Measurements from ENCODE around the gene CYB5D1. TPM values are rescaled to one million over a fixed set of nuclear protein-coding genes. Genes with fewer than 3 reads are reported as not detected.
A peak's percentile ranks its signal among the peaks of the same experiment; 100 is the strongest.

The CYB5D1 gene
- total RNA-seq, 1 experiment from 2014 or later = 18.2 TPM

DNA sequence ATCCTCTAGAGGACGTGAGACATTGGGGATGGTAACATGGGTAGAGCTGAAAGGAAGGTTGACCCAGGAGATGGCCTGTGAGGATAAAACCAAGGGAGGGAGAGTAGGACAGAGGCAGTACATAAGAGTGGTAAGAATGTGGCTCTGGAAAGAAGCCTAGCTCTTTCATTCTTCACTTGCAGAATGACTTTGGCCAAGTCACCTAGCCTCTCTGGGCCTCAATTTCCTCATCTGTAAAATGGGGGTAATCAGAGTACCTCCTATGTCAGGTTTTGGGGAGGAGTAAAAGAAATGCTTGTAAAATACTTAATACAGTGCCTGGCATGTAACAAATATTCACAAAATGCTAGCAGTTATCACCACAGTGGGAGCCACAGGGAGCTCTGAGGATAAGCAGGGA, 16.9 kb upstream of the CYB5D1 start:
- H3K9me3 ChIP-seq = no peaks in the 10 kb centered on the region
- no peaks in the 10 kb centered on the region for H3K27me3 ChIP-seq
- DNase-seq = no peak
- peaks cover 18% of the 10 kb centered on the region for H3K36me3 ChIP-seq
- H3K4me3 ChIP-seq = no peak overlapping the region; the same call in 1 of the 2 replicates

GRCh38 chr17:7841396-7841914, 16.3 kb upstream of the CYB5D1 start:
- peak overlapping the region; percentile 78 for H3K4me3 ChIP-seq
- peak; percentile 95 for DNase-seq
- H3K9me3 ChIP-seq = no peaks in the 10 kb centered on the region
- no peaks in the 10 kb centered on the region for H3K27me3 ChIP-seq
- H3K36me3 ChIP-seq = peaks cover 20% of the 10 kb centered on the region

DNA sequence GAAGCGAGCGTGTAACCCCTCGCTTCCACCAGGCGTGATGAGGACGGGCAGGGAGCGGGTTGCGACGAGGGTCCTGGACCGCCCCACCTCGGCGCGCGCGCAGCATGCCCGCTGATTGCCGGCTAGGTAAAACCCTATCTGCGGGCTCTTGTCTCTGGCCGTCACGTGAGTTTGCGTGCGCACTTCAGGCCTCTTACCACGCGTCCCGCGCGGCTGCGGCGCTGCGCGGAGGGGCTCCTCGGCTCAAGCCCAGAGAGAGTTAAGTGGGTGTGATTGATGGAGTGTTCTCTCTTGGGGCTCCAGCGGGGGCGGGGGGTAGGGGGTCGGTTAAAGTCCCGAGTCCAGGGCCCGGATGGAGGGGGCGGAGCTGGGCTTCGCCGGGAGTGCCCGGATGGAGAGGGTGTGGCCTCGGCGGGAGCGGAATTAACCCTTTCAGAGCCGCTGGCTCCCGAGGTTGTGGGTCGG, 15.9 kb upstream of the CYB5D1 start:
- Histone ChIP-seq H3K36me3 (peaks cover 23% of the 10 kb centered on the region), H3K27me3 (no peaks in the 10 kb centered on the region), H3K9me3 (no peaks in the 10 kb centered on the region), H3K4me3 (peak overlapping the region; percentile 78)
- DNase-seq = peak; percentile 85

- Histone ChIP-seq H3K27me3 (no peaks in the 10 kb centered on the region), H3K9me3 (no peaks in the 10 kb centered on the region), H3K36me3 (peaks cover 26% of the 10 kb centered on the region), H3K4me3 (peak overlapping the region; percentile 78)
- DNase-seq = peak; percentile 91
Observed at GRCh38 chr17:7842380-7843256, 15.2 kb upstream of the CYB5D1 start.

GRCh38 chr17:7843257-7843535, 14.6 kb upstream of the CYB5D1 start:
- Histone ChIP-seq H3K36me3 (peaks cover 29% of the 10 kb centered on the region), H3K27me3 (no peaks in the 10 kb centered on the region), H3K4me3 (peak overlapping the region; percentile 78), H3K9me3 (no peaks in the 10 kb centered on the region)
- no peak for DNase-seq

- no peaks in the 10 kb centered on the region for H3K27me3 ChIP-seq
- peak overlapping the region; percentile 78 for H3K4me3 ChIP-seq
- H3K36me3 ChIP-seq = peaks cover 31% of the 10 kb centered on the region
- no peaks in the 10 kb centered on the region for H3K9me3 ChIP-seq
- DNase-seq = peak; percentile 86
Observed at GRCh38 chr17:7843536-7844291, 14.1 kb upstream of the CYB5D1 start.

- no peaks in the 10 kb centered on the region for H3K9me3 ChIP-seq
- no peaks in the 10 kb centered on the region for H3K27me3 ChIP-seq
- peak overlapping the region; percentile 78 for H3K4me3 ChIP-seq
- peaks cover 37% of the 10 kb centered on the region for H3K36me3 ChIP-seq
- peak; percentile 96 for DNase-seq
Observed at GRCh38 chr17:7844292-7845154, 13.3 kb upstream of the CYB5D1 start.

GRCh38 chr17:7845359-7846062, 12.3 kb upstream of the CYB5D1 start:
- no peak for DNase-seq
- Histone ChIP-seq H3K36me3 (peaks cover 46% of the 10 kb centered on the region), H3K4me3 (peak overlapping the region; percentile 78), H3K9me3 (no peaks in the 10 kb centered on the region), H3K27me3 (no peaks in the 10 kb centered on the region)

- no peak for DNase-seq
- Histone ChIP-seq H3K9me3 (no peaks in the 10 kb centered on the region), H3K4me3 (no peak overlapping the region), H3K36me3 (peaks cover 46% of the 10 kb centered on the region), H3K27me3 (no peaks in the 10 kb centered on the region)
Observed at GRCh38 chr17:7846063-7846735, 11.6 kb upstream of the CYB5D1 start.

DNA sequence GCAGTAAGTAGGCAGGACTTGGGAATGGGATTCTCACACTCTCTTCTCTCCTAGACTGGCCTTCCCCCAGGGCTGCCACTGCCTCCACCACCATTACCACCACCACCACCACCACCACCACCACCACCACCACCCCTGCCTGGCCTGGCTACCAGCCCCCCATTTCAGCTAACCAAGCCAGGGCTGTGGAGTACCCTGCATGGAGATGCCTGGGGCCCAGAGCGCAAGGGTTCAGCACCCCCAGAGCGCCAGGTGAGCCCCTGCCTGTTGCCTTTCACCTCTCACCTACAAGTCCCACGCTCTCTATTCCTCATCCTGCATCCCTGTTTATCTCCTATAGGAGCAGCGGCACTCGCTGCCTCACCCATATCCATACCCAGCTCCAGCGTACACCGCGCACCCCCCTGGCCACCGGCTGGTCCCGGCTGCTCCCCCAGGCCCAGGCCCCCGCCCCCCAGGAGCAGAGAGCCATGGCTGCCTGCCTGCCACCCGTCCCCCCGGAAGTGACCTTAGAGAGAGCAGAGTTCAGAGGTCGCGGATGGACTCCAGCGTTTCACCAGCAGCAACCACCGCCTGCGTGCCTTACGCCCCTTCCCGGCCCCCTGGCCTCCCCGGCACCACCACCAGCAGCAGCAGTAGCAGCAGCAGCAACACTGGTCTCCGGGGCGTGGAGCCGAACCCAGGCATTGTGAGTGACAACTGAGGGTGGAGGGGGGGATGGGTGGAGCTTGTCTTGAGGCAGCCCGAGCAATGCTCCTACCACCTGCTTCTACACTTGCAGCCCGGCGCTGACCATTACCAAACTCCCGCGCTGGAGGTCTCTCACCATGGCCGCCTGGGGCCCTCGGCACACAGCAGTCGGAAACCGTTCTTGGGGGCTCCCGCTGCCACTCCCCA, 10.8 kb upstream of the CYB5D1 start:
- Histone ChIP-seq H3K9me3 (no peaks in the 10 kb centered on the region; the same call in 1 of the 2 replicates), H3K36me3 (peaks cover 52% of the 10 kb centered on the region), H3K4me3 (no peak overlapping the region), H3K27me3 (no peaks in the 10 kb centered on the region)
- DNase-seq = no peak

DNA sequence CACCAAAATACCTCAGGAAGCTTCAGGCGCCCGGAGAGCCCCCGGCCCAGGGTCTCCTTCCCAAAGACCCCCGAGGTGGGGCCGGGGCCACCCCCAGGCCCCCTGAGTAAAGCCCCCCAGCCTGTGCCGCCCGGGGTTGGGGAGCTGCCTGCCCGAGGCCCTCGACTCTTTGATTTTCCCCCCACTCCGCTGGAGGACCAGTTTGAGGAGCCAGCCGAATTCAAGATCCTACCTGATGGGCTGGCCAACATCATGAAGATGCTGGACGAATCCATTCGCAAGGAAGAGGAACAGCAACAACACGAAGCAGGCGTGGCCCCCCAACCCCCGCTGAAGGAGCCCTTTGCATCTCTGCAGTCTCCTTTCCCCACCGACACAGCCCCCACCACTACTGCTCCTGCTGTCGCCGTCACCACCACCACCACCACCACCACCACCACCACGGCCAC, 9.6 kb upstream of the CYB5D1 start:
- Histone ChIP-seq H3K27me3 (no peaks in the 10 kb centered on the region), H3K36me3 (peaks cover 61% of the 10 kb centered on the region), H3K9me3 (no peaks in the 10 kb centered on the region; the same call in 1 of the 2 replicates), H3K4me3 (no peak overlapping the region)
- no peak for DNase-seq

GRCh38 chr17:7848739-7849129, 9.1 kb upstream of the CYB5D1 start:
- DNase-seq = no peak
- Histone ChIP-seq H3K36me3 (peaks cover 62% of the 10 kb centered on the region), H3K4me3 (no peak overlapping the region), H3K9me3 (no peaks in the 10 kb centered on the region; the same call in 1 of the 2 replicates), H3K27me3 (no peaks in the 10 kb centered on the region)

DNA sequence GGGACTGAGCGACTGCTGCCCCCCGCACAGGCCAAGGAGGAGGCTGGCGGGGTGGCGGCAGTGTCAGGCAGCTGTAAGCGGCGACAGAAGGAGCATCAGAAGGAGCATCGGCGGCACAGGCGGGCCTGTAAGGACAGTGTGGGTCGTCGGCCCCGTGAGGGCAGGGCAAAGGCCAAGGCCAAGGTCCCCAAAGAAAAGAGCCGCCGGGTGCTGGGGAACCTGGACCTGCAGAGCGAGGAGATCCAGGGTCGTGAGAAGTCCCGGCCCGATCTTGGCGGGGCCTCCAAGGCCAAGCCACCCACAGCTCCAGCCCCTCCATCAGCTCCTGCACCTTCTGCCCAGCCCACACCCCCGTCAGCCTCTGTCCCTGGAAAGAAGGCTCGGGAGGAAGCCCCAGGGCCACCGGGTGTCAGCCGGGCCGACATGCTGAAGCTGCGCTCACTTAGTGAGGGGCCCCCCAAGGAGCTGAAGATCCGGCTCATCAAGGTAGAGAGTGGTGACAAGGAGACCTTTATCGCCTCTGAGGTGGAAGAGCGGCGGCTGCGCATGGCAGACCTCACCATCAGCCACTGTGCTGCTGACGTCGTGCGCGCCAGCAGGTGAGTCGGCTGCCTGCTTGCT, 8.6 kb upstream of the CYB5D1 start:
- Histone ChIP-seq H3K27me3 (no peaks in the 10 kb centered on the region), H3K36me3 (peaks cover 62% of the 10 kb centered on the region), H3K9me3 (no peaks in the 10 kb centered on the region; the same call in 1 of the 2 replicates), H3K4me3 (no peak overlapping the region)
- DNase-seq = no peak

Data from MG63 (cell line).